Measurements from ENCODE around the gene TMEM154.

The TMEM154 gene

GRCh38 chr4:152618971-152619370 is 60.8 kb downstream of the TMEM154 start:
- no peak for DNase-seq (ENCODE audit: low read depth)
- H3K4me3 ChIP-seq (ENCODE audit: low read depth, low read length), result no peak overlapping the region
- TF ChIP-seq, protein P1, sequence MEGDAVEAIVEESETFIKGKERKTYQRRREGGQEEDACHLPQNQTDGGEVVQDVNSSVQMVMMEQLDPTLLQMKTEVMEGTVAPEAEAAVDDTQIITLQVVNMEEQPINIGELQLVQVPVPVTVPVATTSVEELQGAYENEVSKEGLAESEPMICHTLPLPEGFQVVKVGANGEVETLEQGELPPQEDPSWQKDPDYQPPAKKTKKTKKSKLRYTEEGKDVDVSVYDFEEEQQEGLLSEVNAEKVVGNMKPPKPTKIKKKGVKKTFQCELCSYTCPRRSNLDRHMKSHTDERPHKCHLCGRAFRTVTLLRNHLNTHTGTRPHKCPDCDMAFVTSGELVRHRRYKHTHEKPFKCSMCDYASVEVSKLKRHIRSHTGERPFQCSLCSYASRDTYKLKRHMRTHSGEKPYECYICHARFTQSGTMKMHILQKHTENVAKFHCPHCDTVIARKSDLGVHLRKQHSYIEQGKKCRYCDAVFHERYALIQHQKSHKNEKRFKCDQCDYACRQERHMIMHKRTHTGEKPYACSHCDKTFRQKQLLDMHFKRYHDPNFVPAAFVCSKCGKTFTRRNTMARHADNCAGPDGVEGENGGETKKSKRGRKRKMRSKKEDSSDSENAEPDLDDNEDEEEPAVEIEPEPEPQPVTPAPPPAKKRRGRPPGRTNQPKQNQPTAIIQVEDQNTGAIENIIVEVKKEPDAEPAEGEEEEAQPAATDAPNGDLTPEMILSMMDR (conservative IDR thresholded peaks at IDR 0.05; ENCODE audit: low read depth, low read length), result no peak

GRCh38 chr4:152616804-152617203 is 63.0 kb downstream of the TMEM154 start:
- DNase-seq (ENCODE audit: low read depth), result no peak
- TF ChIP-seq, protein P1 (conservative IDR thresholded peaks at IDR 0.05; ENCODE audit: low read depth, low read length), result no peak
- no peak overlapping the region for H3K4me3 ChIP-seq (ENCODE audit: low read depth, low read length)

DNA sequence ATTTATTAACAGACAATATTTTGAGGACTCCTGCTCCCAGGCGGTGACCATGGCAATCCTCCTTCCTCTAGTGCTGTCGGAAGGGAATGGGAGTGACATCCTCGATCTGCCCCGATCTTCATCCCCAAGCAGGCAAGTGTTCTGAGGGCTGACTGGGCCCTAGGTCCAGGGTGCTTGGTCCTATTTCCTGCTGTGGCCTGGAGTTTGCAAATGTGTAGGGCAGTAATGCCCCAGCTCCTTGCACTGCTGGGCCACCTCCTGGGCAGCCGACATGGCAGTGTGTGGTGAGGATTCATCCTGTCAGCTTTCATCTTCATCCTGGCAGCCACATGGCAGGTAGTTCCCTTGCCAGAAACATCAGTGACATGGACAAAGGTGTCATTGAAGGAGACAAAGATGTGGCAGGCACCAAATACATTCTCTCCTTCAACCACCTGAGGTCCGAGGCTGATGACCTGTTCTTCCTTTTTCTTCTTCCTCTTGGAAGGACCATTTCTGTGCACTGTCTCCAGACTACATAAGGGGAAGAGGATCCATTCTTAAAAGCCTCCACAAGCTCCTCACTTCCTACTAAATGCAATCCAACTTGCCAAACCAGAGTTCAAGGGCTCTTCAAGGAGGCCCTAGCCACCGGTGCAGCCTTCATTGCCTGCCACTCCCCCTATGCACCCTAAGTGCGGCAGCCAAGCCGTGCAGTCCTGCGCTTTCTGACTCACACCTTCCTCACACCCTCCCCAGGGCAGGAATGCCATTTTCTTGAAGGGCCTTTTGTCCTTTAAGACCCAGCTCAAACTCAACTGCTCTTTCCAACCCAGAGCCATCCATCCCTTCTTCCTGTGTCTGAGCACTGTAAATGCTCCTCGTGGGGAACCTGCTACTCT is 65.7 kb downstream of the TMEM154 start:
- TF ChIP-seq, protein P1 (conservative IDR thresholded peaks at IDR 0.05; ENCODE audit: low read depth, low read length), result no peak
- no peak overlapping the region for H3K4me3 ChIP-seq (ENCODE audit: low read depth, low read length)
- DNase-seq (ENCODE audit: low read depth), result no peak

- TF ChIP-seq, protein P1 (conservative IDR thresholded peaks at IDR 0.05; ENCODE audit: low read depth, low read length), result no peak
- H3K4me3 ChIP-seq (ENCODE audit: low read depth, low read length), result no peak overlapping the region
- DNase-seq (ENCODE audit: low read depth), result no peak
Measured at GRCh38 chr4:152613351-152613750, 66.4 kb downstream of the TMEM154 start.

DNA sequence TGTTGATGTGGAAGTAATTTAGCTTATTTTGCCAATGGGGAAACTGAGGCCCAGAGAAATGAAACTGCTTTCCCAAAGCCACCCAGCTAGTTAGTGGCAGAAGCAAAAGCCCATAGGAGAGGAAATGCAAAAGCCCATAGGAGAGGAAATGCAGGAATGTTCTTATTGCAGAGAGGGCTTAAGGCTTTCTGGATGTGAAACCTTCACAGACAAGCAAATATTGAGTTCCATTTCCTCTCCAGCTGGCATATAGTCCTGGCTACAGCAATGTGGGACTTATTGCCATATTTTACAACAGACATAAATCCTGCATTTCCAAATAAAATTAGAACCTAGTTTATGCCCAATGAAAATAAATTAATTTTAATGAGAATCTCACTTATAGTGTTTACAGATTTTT is 69.7 kb downstream of the TMEM154 start:
- no peak overlapping the region for H3K4me3 ChIP-seq (ENCODE audit: low read depth, low read length)
- TF ChIP-seq, protein P1 (conservative IDR thresholded peaks at IDR 0.05; ENCODE audit: low read depth, low read length), result no peak

DNA sequence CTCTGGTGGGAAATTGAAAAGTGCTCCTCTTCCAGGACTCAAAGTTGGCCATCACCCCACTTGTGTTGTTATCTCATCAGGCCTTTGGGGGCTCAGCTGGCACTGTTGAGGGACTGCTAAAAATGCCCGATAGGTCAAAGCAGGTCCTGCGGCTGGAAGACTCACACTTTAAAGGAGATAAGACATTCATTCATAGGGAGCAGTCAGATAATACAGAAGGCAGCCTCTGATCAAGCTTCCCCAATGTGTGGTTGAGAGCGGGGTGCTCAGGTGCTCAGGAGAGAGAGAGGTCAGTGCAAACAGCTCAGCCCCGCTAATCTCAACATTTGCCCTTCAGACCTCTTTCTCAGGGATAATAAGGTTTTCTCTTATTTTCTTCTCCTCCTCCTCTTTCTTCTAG is 70.3 kb downstream of the TMEM154 start:
- TF ChIP-seq, protein P1 (conservative IDR thresholded peaks at IDR 0.05; ENCODE audit: low read depth, low read length), result no peak
- no peak overlapping the region for H3K4me3 ChIP-seq (ENCODE audit: low read depth, low read length)
- no peak for DNase-seq (ENCODE audit: low read depth)

More for the DNA sequence above, 69.7 kb downstream of the TMEM154 start:
- DNase-seq (ENCODE audit: low read depth), result no peak

DNA sequence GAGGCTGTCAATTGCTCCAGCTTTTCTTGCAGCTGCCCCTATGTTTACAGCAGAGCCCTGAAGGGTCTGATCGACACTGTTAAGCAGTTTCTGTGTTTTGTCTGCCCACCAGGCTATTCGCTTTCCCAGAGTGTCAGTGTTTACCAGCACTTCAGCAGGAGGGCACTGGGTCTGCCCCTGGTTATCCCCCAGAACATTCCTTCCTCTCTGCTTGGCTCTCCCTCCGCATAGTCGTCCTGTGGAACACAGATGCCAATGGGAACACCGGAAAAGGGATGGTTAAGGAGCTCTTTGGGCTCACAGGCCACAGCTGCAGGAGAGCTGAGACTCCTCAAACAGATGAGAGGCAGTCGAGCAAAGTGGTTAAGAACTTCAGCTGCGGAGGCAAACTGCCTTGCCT is 72.6 kb downstream of the TMEM154 start:
- DNase-seq (ENCODE audit: low read depth), result no peak
- TF ChIP-seq, protein P1 (conservative IDR thresholded peaks at IDR 0.05; ENCODE audit: low read depth, low read length), result no peak

More for the DNA sequence above, 72.6 kb downstream of the TMEM154 start:
- no peak overlapping the region for H3K4me3 ChIP-seq (ENCODE audit: low read depth, low read length)
